K562 (cell line): ENCODE results near the gene ZFP57. TPM values are rescaled to one million over a fixed set of nuclear protein-coding genes. Genes with fewer than 3 reads are reported as not detected.

Source experiments
- ARID2 ChIP-seq: fragments of 450-650 bp; IDR thresholded peaks from 2 replicates; pipeline ENCODE4 v1.6.1; 2017; ENCODE audit warnings: antibody characterized with exemption, mild to moderate bottlenecking
- BRD4 ChIP-seq: fragments of 200-600 bp; sonication (generic); IDR thresholded peaks from 2 replicates; pipeline ENCODE4 v1.6.1; 2017; ENCODE audit warnings: inconsistent platforms
- NR1H2 ChIP-seq: sonication (generic); formaldehyde crosslinking; IDR thresholded peaks from 2 replicates; pipeline ENCODE4 v1.4.0; 2020; ENCODE audit warnings: mild to moderate bottlenecking, missing genetic modification reagents
- RAD21 ChIP-seq, 2 experiments: fragments of 250-450 bp in 1 of 2; fragments of 450-650 bp in 1 of 2; sonication (Bioruptor Pico) in 1 of 2; formaldehyde crosslinking in 1 of 2; IDR thresholded peaks in 1 of 2; conservative IDR thresholded peaks in 1 of 2; 2 replicates each; pipeline versions ENCODE4 v1.4.0 to v1.8.0; 2020 to 2022; ENCODE audit warnings: mild to moderate bottlenecking in 2 of 2, moderate library complexity in 1 of 2
- STAG1 ChIP-seq: sonication (generic); formaldehyde crosslinking; IDR thresholded peaks from 2 replicates; pipeline ENCODE4 v1.5.0; 2020; ENCODE audit warnings: missing genetic modification reagents, borderline replicate concordance
- TEAD2 ChIP-seq: fragments of 450-650 bp; IDR thresholded peaks from 2 replicates; pipeline ENCODE4 v1.6.1; 2016; ENCODE audit warnings: missing genetic modification characterization, control low read depth, missing compliant biosample characterization
- VEZF1 ChIP-seq: fragments of 200-800 bp; sonication (Bioruptor generic); IDR thresholded peaks from 2 replicates; pipeline ENCODE4 v1.6.1; 2017; ENCODE audit warnings: missing genetic modification characterization, missing compliant biosample characterization
- polyA plus RNA-seq, 8 experiments: library from polyadenylated mRNA; depleted of rRNA in 4 of 8; stranded (reverse) in 5 of 8; unstranded in 3 of 8; fragments of >200 nt; fragmentation: Nextera tagmentation in 2 of 8; fragmentation: Illumina TruSeq in 1 of 8; extraction: Ambion mirVana in 2 of 8; extraction: Trizol in 1 of 8; gene quantifications; 2 replicates each; pipeline versions ENCODE4 v1.2.1 to v1.2.3, GENCODE V29; 2011 to 2014; ENCODE audit warnings: inconsistent platforms in 1 of 8, missing spikeins in 1 of 8
- total RNA-seq, 7 experiments: library from RNA; depleted of rRNA in 6 of 7; stranded (reverse); fragments of >200 nt in 6 of 7; fragmentation: Illumina TruSeq in 2 of 7; extraction: Trizol in 2 of 7; gene quantifications; 2 replicates each; pipeline versions ENCODE4 v1.2.1 to v1.2.3, GENCODE V29; 2011 to 2021; ENCODE audit warnings: low replicate concordance in 1 of 7
- TF ChIP-seq, protein P1 (sequence below), 2 experiments: fragments of 200-800 bp in 1 of 2; sonication (Bioruptor generic) in 1 of 2; sonication (generic) in 1 of 2; formaldehyde crosslinking in 1 of 2; IDR thresholded peaks in 1 of 2; conservative IDR thresholded peaks in 1 of 2; 2 replicates each; pipeline versions ENCODE4 v1.5.0 to v1.6.1; 2016 to 2020; ENCODE audit warnings: missing compliant biosample characterization in 1 of 2, missing genetic modification characterization in 1 of 2, missing genetic modification reagents in 1 of 2
- TF ChIP-seq, protein P2 (sequence below): fragments of 200-800 bp; sonication (Bioruptor generic); IDR thresholded peaks from 2 replicates; pipeline ENCODE4 v1.6.1; 2017; ENCODE audit warnings: missing genetic modification characterization, missing compliant biosample characterization

ZFP57 gene
- total and polyA plus RNA-seq, 9 of the 15 experiments (the other 6 are each of a cell fraction or from before 2014, with no cell fraction given), result 0.04 to 0.28 (median 0.13) TPM

DNA sequence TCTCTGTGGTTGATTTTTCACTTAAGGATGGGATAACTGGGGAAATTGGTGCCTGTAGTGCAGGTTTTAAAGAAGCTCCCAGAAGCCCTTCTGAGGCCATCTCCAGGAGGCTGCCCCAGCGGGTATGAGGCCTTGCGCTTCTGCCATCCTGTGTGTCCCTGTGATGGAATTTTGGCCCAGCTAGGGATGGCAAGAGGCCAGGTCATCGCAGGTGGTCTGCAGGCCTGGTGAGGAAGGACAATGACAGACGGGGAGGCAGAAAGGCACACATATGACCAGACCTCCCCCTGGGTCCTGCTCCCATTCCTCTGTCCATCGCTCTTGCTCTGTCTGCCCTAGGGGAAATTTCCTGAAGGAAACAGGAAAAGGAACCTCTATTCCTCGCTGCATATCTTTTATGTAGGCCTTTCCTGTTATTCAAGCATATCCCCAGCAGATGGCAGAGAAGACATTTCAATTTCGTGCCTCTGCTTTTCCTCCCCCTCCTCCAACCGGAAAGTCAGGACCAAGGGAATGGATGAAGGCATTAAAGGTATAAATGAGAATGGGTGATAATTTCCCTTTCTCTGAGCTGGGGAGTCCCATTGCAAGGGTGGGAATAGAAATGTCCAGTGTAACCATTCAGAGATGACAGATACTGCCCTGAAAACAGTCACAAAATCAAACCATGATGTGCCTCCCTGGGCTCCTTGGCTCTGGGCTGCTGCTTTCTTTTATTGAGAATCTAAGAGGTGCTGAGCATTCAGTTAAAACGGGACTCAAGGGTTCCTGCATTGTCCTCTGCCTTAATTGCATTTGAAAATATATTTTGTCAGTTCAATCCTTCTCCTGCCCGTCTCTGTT, 24.7 kb upstream of the ZFP57 start (continued):
- peak; percentile 57; the same call in 1 of the 2 replicates for TF ChIP-seq STAG1 (CRISPR knock-in tag)
- TF ChIP-seq TEAD2 (tag), result no peak
- TF ChIP-seq, protein P1, sequence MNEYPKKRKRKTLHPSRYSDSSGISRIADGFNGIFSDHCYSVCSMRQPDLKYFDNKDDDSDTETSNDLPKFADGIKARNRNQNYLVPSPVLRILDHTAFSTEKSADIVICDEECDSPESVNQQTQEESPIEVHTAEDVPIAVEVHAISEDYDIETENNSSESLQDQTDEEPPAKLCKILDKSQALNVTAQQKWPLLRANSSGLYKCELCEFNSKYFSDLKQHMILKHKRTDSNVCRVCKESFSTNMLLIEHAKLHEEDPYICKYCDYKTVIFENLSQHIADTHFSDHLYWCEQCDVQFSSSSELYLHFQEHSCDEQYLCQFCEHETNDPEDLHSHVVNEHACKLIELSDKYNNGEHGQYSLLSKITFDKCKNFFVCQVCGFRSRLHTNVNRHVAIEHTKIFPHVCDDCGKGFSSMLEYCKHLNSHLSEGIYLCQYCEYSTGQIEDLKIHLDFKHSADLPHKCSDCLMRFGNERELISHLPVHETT (CRISPR knock-in tag; conservative IDR thresholded peaks at IDR 0.05 in 1 of 2, IDR thresholded peaks at IDR 0.05 in 1 of 2), result no peak
- TF ChIP-seq NR1H2, result no peak
- TF ChIP-seq, protein P2, sequence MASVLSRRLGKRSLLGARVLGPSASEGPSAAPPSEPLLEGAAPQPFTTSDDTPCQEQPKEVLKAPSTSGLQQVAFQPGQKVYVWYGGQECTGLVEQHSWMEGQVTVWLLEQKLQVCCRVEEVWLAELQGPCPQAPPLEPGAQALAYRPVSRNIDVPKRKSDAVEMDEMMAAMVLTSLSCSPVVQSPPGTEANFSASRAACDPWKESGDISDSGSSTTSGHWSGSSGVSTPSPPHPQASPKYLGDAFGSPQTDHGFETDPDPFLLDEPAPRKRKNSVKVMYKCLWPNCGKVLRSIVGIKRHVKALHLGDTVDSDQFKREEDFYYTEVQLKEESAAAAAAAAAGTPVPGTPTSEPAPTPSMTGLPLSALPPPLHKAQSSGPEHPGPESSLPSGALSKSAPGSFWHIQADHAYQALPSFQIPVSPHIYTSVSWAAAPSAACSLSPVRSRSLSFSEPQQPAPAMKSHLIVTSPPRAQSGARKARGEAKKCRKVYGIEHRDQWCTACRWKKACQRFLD (CRISPR knock-in tag), result no peak
- TF ChIP-seq RAD21 (CRISPR knock-in tag; conservative IDR thresholded peaks at IDR 0.05 in 1 of 2, IDR thresholded peaks at IDR 0.05 in 1 of 2), result peak; percentile 93
- TF ChIP-seq BRD4, result no peak
- TF ChIP-seq ARID2, result peak; percentile 64; the same call in 1 of the 2 replicates
- TF ChIP-seq VEZF1 (CRISPR knock-in tag), result peak; percentile 47
